H1 (cell line): ENCODE data around the gene CACNA1C. TPM values are rescaled to one million over a fixed set of nuclear protein-coding genes. Genes with fewer than 3 reads are reported as not detected.

Experiments
- CTCF ChIA-PET: fragments of 300-600 bp; sonication (Branson Sonifier 250); formaldehyde crosslinking; loops from one replicate; lab custom pipeline; 2021; ENCODE audit not compliant: partially characterized antibody; lab: Charles Lee
- POLR2A ChIA-PET: fragments of 300-600 bp; sonication (Branson Sonifier 250); formaldehyde crosslinking; loops from one replicate; lab custom pipeline; 2021; ENCODE audit warnings: inconsistent platforms; ENCODE audit not compliant: partially characterized antibody; lab: Charles Lee
- DNase-seq, 2 experiments: peaks; one replicate each; pipeline versions ENCODE4 v3.0.0 to v3.0.0-alpha.2; 2010 to 2022; ENCODE audit warnings: low spot score in 2 of 2, low read depth in 1 of 2, mixed read lengths in 1 of 2
- FAIRE-seq: peaks from 2 replicates; lab custom pipeline; 2011; peaks lifted over from hg19 to GRCh38; lab: Jason Lieb, UNC
- H2AFZ ChIP-seq: 2 replicates; pipeline ENCODE4 v1.8.1; 2012; ENCODE audit warnings: low read length, inconsistent platforms
- H2AK5ac ChIP-seq: 2 replicates; pipeline ENCODE4 v1.6.1; 2013; ENCODE audit warnings: low read depth, low read length
- H2BK120ac ChIP-seq: replicated peaks from 2 replicates; pipeline ENCODE3; 2013; ENCODE audit warnings: low read depth, low read length, inconsistent platforms
- H2BK12ac ChIP-seq: 2 replicates; pipeline ENCODE4 v1.6.1; 2013; ENCODE audit warnings: low read depth, low read length
- H2BK15ac ChIP-seq: 2 replicates; pipeline ENCODE4 v1.6.1; 2013; ENCODE audit warnings: low read length
- H2BK20ac ChIP-seq: 2 replicates; pipeline ENCODE4 v1.6.1; 2013; ENCODE audit warnings: low read length
- H2BK5ac ChIP-seq: 2 replicates; pipeline ENCODE4 v1.6.1; 2013; ENCODE audit warnings: low read depth, low read length
- H3K14ac ChIP-seq: 2 replicates; pipeline ENCODE4 v1.6.1; 2013; ENCODE audit warnings: inconsistent platforms; ENCODE audit not compliant: insufficient read length
- H3K18ac ChIP-seq: 2 replicates; pipeline ENCODE4 v1.6.1; 2013; ENCODE audit warnings: low read length; ENCODE audit errors: extremely low read depth
- H3K23ac ChIP-seq: 2 replicates; pipeline ENCODE4 v1.6.1; 2013; ENCODE audit warnings: inconsistent platforms; ENCODE audit not compliant: insufficient read length
- H3K23me2 ChIP-seq: 2 replicates; pipeline ENCODE4 v1.6.1; 2013; ENCODE audit warnings: low read depth, low read length
- H3K27ac ChIP-seq: 2 replicates; pipeline ENCODE4 v1.6.1; 2011; ENCODE audit warnings: low read depth, low read length, inconsistent platforms
- H3K27me3 ChIP-seq, 4 experiments: replicated peaks in 1 of 4; 1 replicate in 1 of 4; 2 replicates in 3 of 4; pipeline versions ENCODE4 v1.6.1 to v1.8.1; 2011 to 2013; ENCODE audit warnings: low read length in 3 of 4, mild to moderate bottlenecking in 3 of 4, inconsistent platforms in 2 of 4, mixed read lengths in 2 of 4, moderate library complexity in 1 of 4; ENCODE audit not compliant: control insufficient read depth in 3 of 4, insufficient read depth in 3 of 4; ENCODE audit errors: extremely low read depth in 1 of 4
- H3K36me3 ChIP-seq, 4 experiments: 2 replicates each; pipeline versions ENCODE4 v1.6.1 to v1.8.1; 2011 to 2013; ENCODE audit warnings: mild to moderate bottlenecking in 4 of 4, low read length in 3 of 4, moderate library complexity in 2 of 4, control low read depth in 1 of 4, inconsistent platforms in 1 of 4; ENCODE audit not compliant: insufficient read depth in 4 of 4, control insufficient read depth in 2 of 4
- H3K4ac ChIP-seq: replicated peaks from 2 replicates; pipeline ENCODE3; 2013; ENCODE audit warnings: low read length, low read depth, mixed read lengths, inconsistent platforms; ENCODE audit not compliant: insufficient read length
- H3K4me1 ChIP-seq, 4 experiments: replicated peaks in 1 of 4; 1 replicate in 1 of 4; 2 replicates in 3 of 4; pipeline versions ENCODE4 v1.6.1 to v1.8.1; 2011 to 2013; ENCODE audit warnings: low read length in 3 of 4, inconsistent platforms in 2 of 4, mixed read lengths in 1 of 4; ENCODE audit not compliant: insufficient read depth in 4 of 4, control insufficient read depth in 3 of 4
- H3K4me2 ChIP-seq, 2 experiments: 2 replicates each; pipeline versions ENCODE4 v1.6.1 to v1.8.1; 2011 to 2013; ENCODE audit warnings: low read depth in 2 of 2, low read length in 2 of 2, control low read depth in 1 of 2, inconsistent platforms in 1 of 2, mild to moderate bottlenecking in 1 of 2; ENCODE audit not compliant: insufficient read depth in 1 of 2
- H3K4me3 ChIP-seq, 4 experiments: fragments of 200-600, 300-600 bp in 1 of 4; sonication (generic), shearing (Covaris generic), sonication (Bioruptor Twin) in 1 of 4; 2 replicates each; pipeline versions ENCODE4 v1.5.1 to v1.8.1; 2011 to 2016; ENCODE audit warnings: low read length in 4 of 4, low read depth in 3 of 4, control low read depth in 2 of 4, inconsistent platforms in 2 of 4, mild to moderate bottlenecking in 2 of 4, mixed read lengths in 1 of 4, moderate library complexity in 1 of 4; ENCODE audit not compliant: insufficient read depth in 2 of 4; ENCODE audit errors: extremely low read depth in 1 of 4
- H3K56ac ChIP-seq: replicated peaks from 2 replicates; pipeline ENCODE3; 2013; ENCODE audit warnings: low read depth, mild to moderate bottlenecking, mixed read lengths, low read length, inconsistent platforms; ENCODE audit not compliant: insufficient read length
- H3K79me1 ChIP-seq: 2 replicates; pipeline ENCODE4 v1.6.1; 2013; ENCODE audit warnings: low read depth, low read length, control low read depth
- H3K79me2 ChIP-seq, 2 experiments: 2 replicates each; pipeline versions ENCODE4 v1.6.1 to v1.8.1; 2012 to 2013; ENCODE audit warnings: low read length in 2 of 2, mild to moderate bottlenecking in 2 of 2, inconsistent platforms in 1 of 2; ENCODE audit not compliant: insufficient read depth in 2 of 2, control insufficient read depth in 1 of 2
- H3K9ac ChIP-seq, 4 experiments: replicated peaks in 1 of 4; 1 replicate in 1 of 4; 2 replicates in 3 of 4; pipeline versions ENCODE4 v1.6.1 to v1.8.1; 2011 to 2013; ENCODE audit warnings: low read depth in 3 of 4, low read length in 3 of 4, control low read depth in 2 of 4, mild to moderate bottlenecking in 2 of 4, moderate library complexity in 2 of 4, inconsistent platforms in 1 of 4; ENCODE audit errors: extremely low read depth in 1 of 4
- H3K9me3 ChIP-seq, 2 experiments: 2 replicates each; pipeline versions ENCODE4 v1.6.1 to v1.8.1; 2012 to 2013; ENCODE audit warnings: mild to moderate bottlenecking in 2 of 2, moderate library complexity in 2 of 2, control low read depth in 1 of 2, inconsistent platforms in 1 of 2, low read depth in 1 of 2, low read length in 1 of 2, mixed read lengths in 1 of 2; ENCODE audit not compliant: insufficient read depth in 2 of 2
- H4K20me1 ChIP-seq, 2 experiments: replicated peaks in 1 of 2; 2 replicates each; pipeline versions ENCODE3 to v1.8.1; 2011 to 2013; ENCODE audit warnings: inconsistent platforms in 2 of 2, low read length in 2 of 2, mild to moderate bottlenecking in 1 of 2; ENCODE audit not compliant: insufficient read depth in 2 of 2, control insufficient read depth in 1 of 2
- H4K5ac ChIP-seq: 2 replicates; pipeline ENCODE4 v1.6.1; 2013; ENCODE audit warnings: low read length, low read depth, mixed read lengths, inconsistent platforms; ENCODE audit not compliant: insufficient read length
- H4K8ac ChIP-seq: 2 replicates; pipeline ENCODE4 v1.8.0; 2013; ENCODE audit warnings: mild to moderate bottlenecking, moderate library complexity, low read length, inconsistent platforms; ENCODE audit not compliant: insufficient read depth; ENCODE audit errors: extremely low read depth
- H4K91ac ChIP-seq: replicated peaks from 2 replicates; pipeline ENCODE3; 2013; ENCODE audit warnings: low read length, mixed read lengths, inconsistent platforms; ENCODE audit not compliant: insufficient read length
- ASH2L ChIP-seq: fragments of 200-600, 300-600 bp; sonication (generic); IDR thresholded peaks from one replicate; pipeline ENCODE4 v1.7.1; 2017; ENCODE audit warnings: low read length
- ATF2 ChIP-seq: IDR thresholded peaks from 2 replicates; pipeline ENCODE4 v1.6.1; 2012; ENCODE audit warnings: low read length, inconsistent platforms
- BCL11A ChIP-seq, 2 experiments: IDR thresholded peaks; one replicate each; pipeline ENCODE4 v1.6.1; 2011; ENCODE audit warnings: low read depth in 2 of 2, low read length in 2 of 2, mild to moderate bottlenecking in 2 of 2
- BRCA1 ChIP-seq: IDR thresholded peaks from 2 replicates; pipeline ENCODE4 v1.6.1; 2012; ENCODE audit warnings: low read depth, low read length, improper control_type of control experiment
- CHD1 ChIP-seq: IDR thresholded peaks from 2 replicates; pipeline ENCODE4 v1.6.1; 2012; ENCODE audit warnings: low read depth, low read length, improper control_type of control experiment
- CTBP2 ChIP-seq: IDR thresholded peaks from 2 replicates; pipeline ENCODE4 v1.7.0; 2011; ENCODE audit warnings: borderline replicate concordance, mild to moderate bottlenecking, moderate library complexity, mixed read lengths, low read length; ENCODE audit not compliant: insufficient read depth, insufficient read length
- EZH2 ChIP-seq: fragments of 200-600 bp; sonication (generic); IDR thresholded peaks from 2 replicates; pipeline ENCODE4 v1.7.1; 2012; ENCODE audit warnings: low read depth, mild to moderate bottlenecking, moderate library complexity, low read length, inconsistent platforms; ENCODE audit not compliant: severe bottlenecking
- HDAC6 ChIP-seq: IDR thresholded peaks from one replicate; pipeline ENCODE4 v1.7.1; 2012; ENCODE audit warnings: low read depth, mild to moderate bottlenecking, inconsistent platforms, low read length, moderate library complexity
- KDM4A ChIP-seq: IDR thresholded peaks from one replicate; pipeline ENCODE4 v1.7.1; 2012; ENCODE audit warnings: low read depth, mild to moderate bottlenecking, moderate library complexity, low read length, inconsistent platforms; ENCODE audit not compliant: severe bottlenecking
- NANOG ChIP-seq: IDR thresholded peaks from 2 replicates; pipeline ENCODE4 v1.6.1; 2011; ENCODE audit warnings: low read length, low read depth, mild to moderate bottlenecking, inconsistent platforms; ENCODE audit not compliant: insufficient read depth, poor library complexity, severe bottlenecking
- RBBP5 ChIP-seq: IDR thresholded peaks from 2 replicates; pipeline ENCODE4 v1.7.1; 2012; ENCODE audit warnings: low read depth, mild to moderate bottlenecking, inconsistent platforms, low read length, moderate library complexity, borderline replicate concordance
- SRF ChIP-seq: IDR thresholded peaks from 2 replicates; pipeline ENCODE4 v1.6.1; 2011; ENCODE audit warnings: mild to moderate bottlenecking, low read depth, low read length, moderate library complexity
- TCF12 ChIP-seq: IDR thresholded peaks from 2 replicates; pipeline ENCODE4 v1.6.1; 2011; ENCODE audit warnings: low read depth, mild to moderate bottlenecking, low read length
- WGBS, 2 experiments: shearing (Covaris generic) in 1 of 2; methylation state at CpG; one replicate each; pipeline versions ENCODE4 v1.1.6 to v1.1.7; 2013 to 2015; ENCODE audit warnings: low lambda C conversion rate in 2 of 2, mixed read lengths in 2 of 2, inconsistent platforms in 1 of 2, low coverage in 1 of 2, missing lambda C conversion rate in 1 of 2; ENCODE audit not compliant: insufficient replicate concordance in 2 of 2, insufficient coverage in 1 of 2, insufficient read length in 1 of 2; ENCODE audit errors: extremely low coverage in 1 of 2, missing lambda C conversion rate in 1 of 2; 5-methylcytosine and 5-hydroxymethylcytosine counted together
- polyA plus RNA-seq, 7 experiments: library from polyadenylated mRNA; depleted of rRNA in 3 of 7; stranded (reverse) in 5 of 7; unstranded in 2 of 7; fragments of >200 nt in 5 of 7; fragments of 200-250 nt in 2 of 7; gene quantifications; 1 replicate in 5 of 7; 2 replicates in 1 of 7; 4 replicates in 1 of 7; pipeline versions ENCODE4 v1.2.1 to v1.2.3, GENCODE V29; 2011 to 2013; ENCODE audit warnings: missing spikeins in 2 of 7, mixed read lengths in 2 of 7
- total RNA-seq: library from RNA; stranded (reverse); fragmentation: NEBNext Ultra II Directional; extraction: Animal tissue kit (Norgen Biotek cat#: 25700); gene quantifications from 2 replicates; pipeline ENCODE4 v1.2.1, GENCODE V29; 2021

Gene CACNA1C
- total and polyA plus RNA-seq, 2 of the 8 experiments (the other 6 are each of a cell fraction or from before 2014, with no cell fraction given) = 1.3 TPM

GRCh38 chr12:2432856-2433255, 380.1 kb downstream of the CACNA1C start:
- Histone ChIP-seq H3K56ac (no peak overlapping the region), H3K36me3 (no peaks in the 10 kb centered on the region), H2AK5ac (no peak overlapping the region), H3K9me3 (0 out of 4 replicates have a peak, but pooled peaks cover 0 to 3% of the 10 kb centered on the region in 2 experiments), H4K5ac (no peak overlapping the region), H3K4me1 (no peaks in the 10 kb centered on the region), H2BK5ac (no peak overlapping the region), H3K27me3 (no peaks in the 10 kb centered on the region), H3K27ac (no peak overlapping the region), H4K91ac (no peak overlapping the region), H3K18ac (no peak overlapping the region), H3K23ac (no peak overlapping the region), H4K20me1 (no peaks in the 10 kb centered on the region), H2BK20ac (no peak overlapping the region), H2BK120ac (no peak overlapping the region), H2AFZ (no peak overlapping the region), H3K9ac (no peak overlapping the region), H3K14ac (no peak overlapping the region), H3K4ac (no peak overlapping the region), H3K79me2 (no peaks in the 10 kb centered on the region), H3K4me2 (no peak overlapping the region), H3K79me1 (no peaks in the 10 kb centered on the region), H3K4me3 (no peak overlapping the region), H2BK15ac (no peak overlapping the region), H2BK12ac (no peak overlapping the region), H3K23me2 (peaks cover 3% of the 10 kb centered on the region; the same call in 1 of the 2 replicates), H4K8ac (no peak overlapping the region; the same call in 1 of the 2 replicates)
- DNase-seq = no peak
- CTCF ChIA-PET = no interaction called here
- POLR2A ChIA-PET = no interaction called here
- FAIRE-seq = no peak
- WGBS, 2 experiments = 91% methylated on average over 5 of the region's 5 CpGs; no CpG with 5 or more reads in 1 of the 2 experiments
- TF ChIP-seq ATF2 (no peak), EZH2 (no peak), SRF (no peak), RBBP5 (no peak), KDM4A (no peak), BRCA1 (no peak), BCL11A (IDR thresholded peaks at IDR 0.05; ENCODE audit: low read depth in 2 of 2, low read length in 2 of 2) (no peak), NANOG (no peak), HDAC6 (no peak), TCF12 (no peak), CTBP2 (no peak), ASH2L (no peak), CHD1 (no peak)
